ENCODE data around the gene ROR2.

The ROR2 gene

DNA sequence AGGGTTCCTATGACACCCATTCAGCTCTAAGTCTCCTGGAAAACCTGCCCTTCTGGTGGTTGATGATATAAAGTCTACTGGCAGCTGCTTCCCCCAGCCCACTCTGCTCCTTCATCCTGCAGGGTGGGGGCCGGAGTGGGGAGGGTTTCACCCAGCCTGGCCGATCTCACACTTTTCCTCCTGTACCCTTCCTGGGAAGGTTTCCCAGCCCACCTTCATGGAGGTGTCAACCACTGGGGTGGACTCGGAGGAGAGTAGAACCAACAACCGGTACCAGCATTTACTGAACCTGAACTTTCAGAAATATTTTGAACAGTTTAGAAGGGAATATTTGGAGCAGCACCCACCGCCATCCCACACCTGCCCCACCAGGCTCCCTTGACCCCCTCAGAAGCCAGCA, 30.4 kb downstream of the ROR2 start:
- TF ChIP-seq EP300 (IDR thresholded peaks at IDR 0.05; ENCODE audit: borderline replicate concordance) (no peak), NFIC (IDR thresholded peaks at IDR 0.05) (no peak), TEAD4 (IDR thresholded peaks at IDR 0.05) (no peak), RAD21 (IDR thresholded peaks at IDR 0.05; ENCODE audit: low read depth) (no peak), TCF12 (IDR thresholded peaks at IDR 0.05; ENCODE audit: low read depth) (no peak), FOXM1 (IDR thresholded peaks at IDR 0.05; ENCODE audit: borderline replicate concordance, low read depth) (no peak), YY1 (IDR thresholded peaks at IDR 0.05; ENCODE audit: low read depth) (no peak), REST (IDR thresholded peaks at IDR 0.05; ENCODE audit: low read depth) (no peak), CEBPB (IDR thresholded peaks at IDR 0.05) (no peak), EGR1 (IDR thresholded peaks at IDR 0.05) (no peak), ZBTB7A (IDR thresholded peaks at IDR 0.05; ENCODE audit: low read depth) (no peak), TAF1 (IDR thresholded peaks at IDR 0.05; ENCODE audit: low read depth) (no peak), CREB1 (IDR thresholded peaks at IDR 0.05; ENCODE audit: low read depth) (no peak)
- TF ChIP-seq, protein P1, sequence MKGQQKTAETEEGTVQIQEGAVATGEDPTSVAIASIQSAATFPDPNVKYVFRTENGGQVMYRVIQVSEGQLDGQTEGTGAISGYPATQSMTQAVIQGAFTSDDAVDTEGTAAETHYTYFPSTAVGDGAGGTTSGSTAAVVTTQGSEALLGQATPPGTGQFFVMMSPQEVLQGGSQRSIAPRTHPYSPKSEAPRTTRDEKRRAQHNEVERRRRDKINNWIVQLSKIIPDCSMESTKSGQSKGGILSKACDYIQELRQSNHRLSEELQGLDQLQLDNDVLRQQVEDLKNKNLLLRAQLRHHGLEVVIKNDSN (IDR thresholded peaks at IDR 0.05): no peak
- TF ChIP-seq, protein P2, sequence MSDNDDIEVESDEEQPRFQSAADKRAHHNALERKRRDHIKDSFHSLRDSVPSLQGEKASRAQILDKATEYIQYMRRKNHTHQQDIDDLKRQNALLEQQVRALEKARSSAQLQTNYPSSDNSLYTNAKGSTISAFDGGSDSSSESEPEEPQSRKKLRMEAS (IDR thresholded peaks at IDR 0.05): no peak

DNA sequence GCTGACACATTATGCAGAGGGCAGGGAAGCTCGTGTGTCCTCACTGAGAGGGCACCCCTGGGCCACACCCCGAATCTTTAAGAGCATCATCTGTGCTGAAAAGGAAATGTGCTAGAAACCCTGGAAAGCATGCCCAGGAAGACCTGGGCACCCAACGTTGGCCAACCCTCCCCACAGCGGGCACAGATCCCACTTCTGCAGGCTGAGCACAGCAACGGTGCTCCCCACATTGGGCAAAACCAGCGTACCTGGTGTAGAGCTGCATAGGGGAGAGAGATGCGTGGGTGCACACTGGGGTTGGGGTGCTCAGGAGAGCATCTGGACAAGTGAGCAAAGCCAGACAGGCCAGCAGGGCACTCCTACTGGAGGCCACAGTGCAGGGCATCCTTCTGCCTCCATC, 32.6 kb downstream of the ROR2 start:
- TF ChIP-seq TCF12 (IDR thresholded peaks at IDR 0.05; ENCODE audit: low read depth): no peak
- no peak for TF ChIP-seq CEBPB (IDR thresholded peaks at IDR 0.05)
- TF ChIP-seq YY1 (IDR thresholded peaks at IDR 0.05; ENCODE audit: low read depth): no peak
- no peak for TF ChIP-seq EGR1 (IDR thresholded peaks at IDR 0.05)
- TF ChIP-seq ZBTB7A (IDR thresholded peaks at IDR 0.05; ENCODE audit: low read depth): no peak
- no peak for TF ChIP-seq REST (IDR thresholded peaks at IDR 0.05; ENCODE audit: low read depth)

DNA sequence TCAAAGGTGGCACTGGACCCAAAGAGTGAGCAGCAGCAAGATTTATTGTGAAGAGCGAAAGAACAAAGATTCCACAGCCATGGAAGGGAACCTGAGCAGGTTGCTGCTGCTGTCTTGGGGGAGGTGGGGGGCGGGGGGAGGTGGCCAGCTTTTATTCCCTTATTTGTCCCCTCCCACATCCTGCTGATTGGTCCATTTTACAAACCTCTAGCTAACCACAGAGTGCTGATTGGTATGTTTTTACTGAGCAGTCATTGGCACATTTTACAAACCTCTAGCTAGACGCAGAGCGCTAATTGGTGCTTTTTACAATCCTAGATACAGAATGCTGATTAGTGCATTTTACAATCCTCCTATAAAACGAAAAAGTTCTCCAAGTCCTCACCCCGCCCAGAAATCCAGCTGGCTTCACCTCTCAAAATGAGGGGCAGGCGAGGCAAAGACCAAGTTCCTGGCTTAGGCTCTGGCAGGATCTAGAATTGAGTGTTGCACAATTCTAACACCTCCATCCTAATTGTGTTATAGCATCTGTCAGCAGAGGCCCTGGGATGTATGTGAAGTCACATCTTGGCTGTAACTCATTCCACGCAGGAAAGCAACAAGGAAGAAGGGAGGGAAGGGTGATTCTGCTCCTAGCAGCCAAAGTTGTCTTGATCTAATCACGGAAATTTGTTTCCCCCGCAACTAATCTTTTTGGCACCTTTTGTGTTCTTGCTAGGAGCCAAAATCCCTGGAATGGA, 34.3 kb downstream of the ROR2 start:
- TF ChIP-seq, protein P1 (IDR thresholded peaks at IDR 0.05): no peak
- no peak for TF ChIP-seq TCF12 (IDR thresholded peaks at IDR 0.05; ENCODE audit: low read depth)
- no peak for TF ChIP-seq RAD21 (IDR thresholded peaks at IDR 0.05; ENCODE audit: low read depth)
- no peak for TF ChIP-seq NFIC (IDR thresholded peaks at IDR 0.05)
- TF ChIP-seq CREB1 (IDR thresholded peaks at IDR 0.05; ENCODE audit: low read depth): no peak
- TF ChIP-seq FOXM1 (IDR thresholded peaks at IDR 0.05; ENCODE audit: borderline replicate concordance, low read depth): no peak
- TF ChIP-seq, protein P2 (IDR thresholded peaks at IDR 0.05): no peak
- no peak for TF ChIP-seq EGR1 (IDR thresholded peaks at IDR 0.05)
- no peak for TF ChIP-seq ZBTB7A (IDR thresholded peaks at IDR 0.05; ENCODE audit: low read depth)
- TF ChIP-seq YY1 (IDR thresholded peaks at IDR 0.05; ENCODE audit: low read depth): no peak
- TF ChIP-seq TEAD4 (IDR thresholded peaks at IDR 0.05): no peak
- TF ChIP-seq TAF1 (IDR thresholded peaks at IDR 0.05; ENCODE audit: low read depth): no peak
- no peak for TF ChIP-seq CEBPB (IDR thresholded peaks at IDR 0.05)
- TF ChIP-seq EP300 (IDR thresholded peaks at IDR 0.05; ENCODE audit: borderline replicate concordance): no peak
- no peak for TF ChIP-seq REST (IDR thresholded peaks at IDR 0.05; ENCODE audit: low read depth)

- TF ChIP-seq CREB1 (IDR thresholded peaks at IDR 0.05; ENCODE audit: low read depth): no peak
- TF ChIP-seq FOXM1 (IDR thresholded peaks at IDR 0.05; ENCODE audit: borderline replicate concordance, low read depth): no peak
- TF ChIP-seq EP300 (IDR thresholded peaks at IDR 0.05; ENCODE audit: borderline replicate concordance): no peak
- TF ChIP-seq, protein P2 (IDR thresholded peaks at IDR 0.05): no peak
- no peak for TF ChIP-seq CEBPB (IDR thresholded peaks at IDR 0.05)
- no peak for TF ChIP-seq TAF1 (IDR thresholded peaks at IDR 0.05; ENCODE audit: low read depth)
- no peak for TF ChIP-seq NFIC (IDR thresholded peaks at IDR 0.05)
These were observed 35.1 kb downstream of the ROR2 start for GRCh38 chr9:91914937-91915336.

Data from Ishikawa (cell line).